Keratinocyte (primary cell): ENCODE measurements around the gene TSPAN17.

ENCODE experiments used
- CTCF ChIP-seq, 3 experiments: IDR thresholded peaks in 1 of 3; conservative IDR thresholded peaks in 1 of 3; optimal IDR thresholded peaks in 1 of 3; 2 replicates in 2 of 3; 3 replicates in 1 of 3; pipeline versions ENCODE3 to v1.5.1; 2011; ENCODE audit warnings: low read length in 3 of 3, mild to moderate bottlenecking in 3 of 3, moderate library complexity in 2 of 3, control low read depth in 1 of 3, inconsistent platforms in 1 of 3; ENCODE audit not compliant: insufficient read depth in 2 of 3; ENCODE audit errors: extremely low read depth in 1 of 3
- EZH2 ChIP-seq: IDR thresholded peaks from one replicate; pipeline ENCODE4 v1.6.1; 2012; ENCODE audit warnings: inconsistent platforms, mild to moderate bottlenecking, low read length, moderate library complexity

GRCh38 chr5:176667637-176668036 lies 20.4 kb downstream of the TSPAN17 start:
- no peak for TF ChIP-seq CTCF (optimal IDR thresholded peaks at IDR 0.05 in 1 of 3, IDR thresholded peaks at IDR 0.05 in 1 of 3, conservative IDR thresholded peaks at IDR 0.05 in 1 of 3; ENCODE audit: extremely low read depth in 1 of 3, insufficient read depth in 2 of 3, low read length in 3 of 3)
- TF ChIP-seq EZH2: no peak
